ENCODE results near the gene COPS7B. TPM values are rescaled to one million over a fixed set of nuclear protein-coding genes. Genes with fewer than 3 reads are reported as not detected.

COPS7B gene
- polyA plus RNA-seq, 1 donor (not counting 4 experiments of a cell fraction or from before 2014, with no cell fraction given): 53.3 TPM

- Histone ChIP-seq H3K36me3 (ENCODE audit: control insufficient read depth in 2 of 2, extremely low read depth in 1 of 2, insufficient read depth in 2 of 2, low read length in 2 of 2) (peaks cover 6 to 10% of the 10 kb centered on the region in 2 experiments), H3K4me3 (ENCODE audit: control insufficient read depth in 2 of 3, extremely low read depth in 1 of 3, insufficient read depth in 2 of 3, low read depth in 1 of 3, low read length in 3 of 3) (peak overlapping the region; percentile 70 to 91 (median 86)), H3K27me3 (ENCODE audit: control insufficient read depth, extremely low read depth, insufficient read depth, low read length) (no peaks in the 10 kb centered on the region), H4K20me1 (ENCODE audit: control insufficient read depth, extremely low read depth, insufficient read depth, low read length) (no peaks in the 10 kb centered on the region), H3K9me3 (ENCODE audit: control insufficient read depth, low read depth, low read length) (no peaks in the 10 kb centered on the region), H3K4me1 (ENCODE audit: control insufficient read depth, extremely low read depth, insufficient read depth, low read length) (peaks cover 20% of the 10 kb centered on the region), H3K9me1 (ENCODE audit: control insufficient read depth, extremely low read depth, insufficient read depth, low read length) (no peaks in the 10 kb centered on the region), H3K27ac (ENCODE audit: control insufficient read depth, insufficient read depth, low read length) (peak overlapping the region; percentile 39), H2AFZ (ENCODE audit: control insufficient read depth, low read length) (peak overlapping the region; percentile 49), H3K4me2 (ENCODE audit: control insufficient read depth, extremely low read depth, insufficient read depth, low read depth, low read length) (peak overlapping the region; percentile 95), H3K9ac (ENCODE audit: control insufficient read depth, extremely low read depth, insufficient read depth, low read length) (peak overlapping the region; percentile 77), H3K79me2 (ENCODE audit: control insufficient read depth, insufficient read depth, low read length) (peaks cover 68% of the 10 kb centered on the region)
- TF ChIP-seq EZH2 (IDR thresholded peaks at IDR 0.05; ENCODE audit: low read length): no peak
- TF ChIP-seq CTCF (optimal IDR thresholded peaks at IDR 0.05 in 1 of 3, IDR thresholded peaks at IDR 0.05 in 1 of 3, conservative IDR thresholded peaks at IDR 0.05 in 1 of 3; ENCODE audit: extremely low read depth in 1 of 3, insufficient read depth in 2 of 3, low read length in 3 of 3): no peak
- dilution Hi-C loops (cut with MboI; ENCODE audit: extremely low pct_ligation_motif_present, low sequenced_read_pairs): no loop called here
- FAIRE-seq: no peak
- no peak for DNase-seq (ENCODE audit: low read depth, low spot score)
These were observed 660 bp downstream of the COPS7B start for GRCh38 chr2:231786917-231787292.

GRCh38 chr2:231791107-231791506 lies 4.9 kb downstream of the COPS7B start:
- peaks cover 63% of the 10 kb centered on the region for H3K79me2 ChIP-seq (ENCODE audit: control insufficient read depth, insufficient read depth, low read length)
- H3K4me1 ChIP-seq (ENCODE audit: control insufficient read depth, extremely low read depth, insufficient read depth, low read length): peaks cover 35% of the 10 kb centered on the region
- no peak for FAIRE-seq

More at GRCh38 chr2:231791107-231791506, 4.9 kb downstream of the COPS7B start:
- no peaks in the 10 kb centered on the region for H3K9me3 ChIP-seq (ENCODE audit: control insufficient read depth, low read depth, low read length)
- no peaks in the 10 kb centered on the region for H3K27me3 ChIP-seq (ENCODE audit: control insufficient read depth, extremely low read depth, insufficient read depth, low read length)
- no peak for DNase-seq (ENCODE audit: low read depth, low spot score)
- H3K4me3 ChIP-seq (ENCODE audit: control insufficient read depth in 2 of 3, extremely low read depth in 1 of 3, insufficient read depth in 2 of 3, low read depth in 1 of 3, low read length in 3 of 3): no peak overlapping the region
- TF ChIP-seq CTCF (optimal IDR thresholded peaks at IDR 0.05 in 1 of 3, IDR thresholded peaks at IDR 0.05 in 1 of 3, conservative IDR thresholded peaks at IDR 0.05 in 1 of 3; ENCODE audit: extremely low read depth in 1 of 3, insufficient read depth in 2 of 3, low read length in 3 of 3) (no peak), EZH2 (IDR thresholded peaks at IDR 0.05; ENCODE audit: low read length) (no peak)
- H3K36me3 ChIP-seq (ENCODE audit: control insufficient read depth in 2 of 2, extremely low read depth in 1 of 2, insufficient read depth in 2 of 2, low read length in 2 of 2): peaks cover 15% of the 10 kb centered on the region in 2 experiments
- no peak overlapping the region for H3K27ac ChIP-seq (ENCODE audit: control insufficient read depth, insufficient read depth, low read length)
- no peak overlapping the region for H2AFZ ChIP-seq (ENCODE audit: control insufficient read depth, low read length)
- no peaks in the 10 kb centered on the region for H3K9me1 ChIP-seq (ENCODE audit: control insufficient read depth, extremely low read depth, insufficient read depth, low read length)
- no peak overlapping the region for H3K9ac ChIP-seq (ENCODE audit: control insufficient read depth, extremely low read depth, insufficient read depth, low read length)
- dilution Hi-C loops (cut with MboI; ENCODE audit: extremely low pct_ligation_motif_present, low sequenced_read_pairs): no loop called here
- no peaks in the 10 kb centered on the region for H4K20me1 ChIP-seq (ENCODE audit: control insufficient read depth, extremely low read depth, insufficient read depth, low read length)
- H3K4me2 ChIP-seq (ENCODE audit: control insufficient read depth, extremely low read depth, insufficient read depth, low read depth, low read length): no peak overlapping the region

All from keratinocyte (primary cell).